ENCODE data around the gene SFI1. TPM values are rescaled to one million over a fixed set of nuclear protein-coding genes. Genes with fewer than 3 reads are reported as not detected.
A peak's percentile ranks its signal among the peaks of the same experiment; 100 is the strongest.
"Not testable (repeated sequence)": the region's sequence is repeated elsewhere in the genome, so short reads cannot be mapped to it uniquely, and the experiment has no call there.

SFI1 gene
- total RNA-seq, 3 donors from 2014 or later (not counting 1 experiment from before 2014, with no cell fraction given), result 208 to 225 (median 217) TPM

DNA sequence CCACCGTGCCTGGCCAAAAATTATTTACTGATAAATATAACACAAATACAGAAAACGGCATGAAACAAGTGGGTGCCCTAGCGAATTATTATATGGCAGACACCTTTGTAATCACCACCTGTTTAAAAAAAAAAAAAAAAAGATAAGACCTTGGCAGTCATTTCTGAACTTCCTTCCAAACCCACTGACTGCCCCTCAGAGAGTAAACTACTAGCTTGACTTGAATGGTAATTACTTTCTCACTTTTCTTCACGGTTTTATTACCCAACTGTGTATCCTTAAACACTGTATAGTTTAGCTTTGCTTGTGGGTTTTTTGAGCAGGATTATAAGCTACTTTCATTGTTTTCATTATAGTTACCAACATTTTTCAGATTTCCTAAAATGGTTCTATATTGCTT is 23.7 kb downstream of the SFI1 start:
- intact Hi-C loops (cut with micrococcal nuclease), result no loop called here
- H3K27me3 Mint-ChIP-seq (ENCODE audit: low read depth in 2 of 2), result no peaks in the 10 kb centered on the region
- DNase-seq (no peak), ATAC-seq (no peak)
- no peak overlapping the region for H3K4me3 ChIP-seq (ENCODE audit: low read length)
- peaks cover 8% of the 10 kb centered on the region for H3K36me3 ChIP-seq (ENCODE audit: control insufficient read depth, insufficient read depth, low read length)
- H3K36me3 Mint-ChIP-seq, result no peaks in the 10 kb centered on the region
- H3K27ac ChIP-seq (ENCODE audit: low read length), result no peak overlapping the region
- no peak overlapping the region for H3K4me3 Mint-ChIP-seq
- H3K27ac Mint-ChIP-seq, result peak overlapping the region; percentile 69 to 70
- no peak for TF ChIP-seq CTCF (IDR thresholded peaks at IDR 0.05)
- H3K9me3 ChIP-seq (ENCODE audit: control insufficient read depth, insufficient read depth, low read length), result no peaks in the 10 kb centered on the region
- H3K4me1 ChIP-seq (ENCODE audit: control insufficient read depth, insufficient read depth, low read length), result peaks cover 13% of the 10 kb centered on the region
- no peaks in the 10 kb centered on the region for H3K27me3 ChIP-seq (ENCODE audit: control insufficient read depth, insufficient read depth, low read length)
- no peaks in the 10 kb centered on the region for H3K9me3 Mint-ChIP-seq
- H3K4me1 Mint-ChIP-seq, result peaks cover 26 to 34% of the 10 kb centered on the region in 2 donors
- 93% methylated on average over 3 of the region's 4 CpGs for WGBS (ENCODE audit: insufficient coverage)

DNA sequence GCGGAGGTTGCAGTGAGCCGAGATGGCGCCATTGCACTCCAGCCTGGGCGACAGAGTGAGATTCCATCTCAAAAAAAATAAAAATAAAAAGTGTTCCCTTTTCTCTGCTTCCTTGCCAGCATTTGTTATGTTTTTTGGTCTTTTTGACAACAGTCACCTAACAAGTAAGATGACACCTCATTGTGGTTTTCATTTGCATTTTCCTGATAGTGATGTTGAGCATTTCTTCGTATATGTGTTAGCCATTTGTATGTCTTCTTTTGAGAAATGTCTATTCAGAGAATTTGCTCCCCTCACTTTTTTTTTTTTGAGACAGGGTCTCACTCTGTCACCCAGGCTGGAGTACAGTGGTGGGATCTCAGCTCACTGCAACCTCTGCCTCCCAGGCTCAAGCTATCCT is 27.8 kb downstream of the SFI1 start:
- H3K9me3 Mint-ChIP-seq; H3K36me3 ChIP-seq (ENCODE audit: control insufficient read depth, insufficient read depth, low read length); H3K36me3 Mint-ChIP-seq; H3K4me3 ChIP-seq (ENCODE audit: low read length); H3K9me3 ChIP-seq (ENCODE audit: control insufficient read depth, insufficient read depth, low read length); H3K27me3 Mint-ChIP-seq (ENCODE audit: low read depth in 2 of 2); H3K27me3 ChIP-seq (ENCODE audit: control insufficient read depth, insufficient read depth, low read length): not testable (repeated sequence)
- DNase-seq (peak in 1 of 2 donors; percentile 37), ATAC-seq (peak; percentile 73 to 85 (median 79))
- Mint-ChIP-seq H3K4me1 (peaks cover 28 to 29% of the 10 kb centered on the region in 2 donors), H3K27ac (peak overlapping the region; percentile 81 to 86), H3K4me3 (peak overlapping the region; percentile 77)
- 53% methylated on average over 5 of the region's 5 CpGs for WGBS (ENCODE audit: insufficient coverage)
- H3K27ac ChIP-seq (ENCODE audit: low read length), result peak overlapping the region; percentile 38
- intact Hi-C loops (cut with micrococcal nuclease), result loop anchor here (2.0 kb wide), 1 partner anchor 71 kb away; no protein-coding TSS in a partner anchor
- H3K4me1 ChIP-seq (ENCODE audit: control insufficient read depth, insufficient read depth, low read length), result peaks cover 13% of the 10 kb centered on the region

- H3K27me3 Mint-ChIP-seq (ENCODE audit: low read depth in 2 of 2), result no peaks in the 10 kb centered on the region
- WGBS (ENCODE audit: insufficient coverage), result 69% methylated on average over 5 of the region's 7 CpGs
- no peak for TF ChIP-seq CTCF (IDR thresholded peaks at IDR 0.05)
- H3K27ac Mint-ChIP-seq, result peak overlapping the region in 1 of 2 donors; percentile 81
- DNase-seq (peak in 1 of 2 donors; percentile 46), ATAC-seq (peak in 2 of 3 donors; percentile 25 to 44)
- H3K4me3 Mint-ChIP-seq, result peak overlapping the region; percentile 31
- Histone ChIP-seq H3K27me3 (ENCODE audit: control insufficient read depth, insufficient read depth, low read length) (no peaks in the 10 kb centered on the region), H3K4me3 (ENCODE audit: low read length) (no peak overlapping the region), H3K4me1 (ENCODE audit: control insufficient read depth, insufficient read depth, low read length) (peaks cover 13% of the 10 kb centered on the region), H3K9me3 (ENCODE audit: control insufficient read depth, insufficient read depth, low read length) (no peaks in the 10 kb centered on the region), H3K36me3 (ENCODE audit: control insufficient read depth, insufficient read depth, low read length) (peaks cover 7% of the 10 kb centered on the region), H3K27ac (ENCODE audit: low read length) (no peak overlapping the region)
- no peaks in the 10 kb centered on the region for H3K36me3 Mint-ChIP-seq
- H3K4me1 Mint-ChIP-seq, result peaks cover 31 to 40% of the 10 kb centered on the region in 2 donors
- H3K9me3 Mint-ChIP-seq, result no peaks in the 10 kb centered on the region
- intact Hi-C loops (cut with micrococcal nuclease), result loop anchor here (5.0 kb wide), 1 partner anchor 34 kb away; no protein-coding TSS in a partner anchor
These were observed 29.9 kb downstream of the SFI1 start for GRCh38 chr22:31526270-31526669.

DNA sequence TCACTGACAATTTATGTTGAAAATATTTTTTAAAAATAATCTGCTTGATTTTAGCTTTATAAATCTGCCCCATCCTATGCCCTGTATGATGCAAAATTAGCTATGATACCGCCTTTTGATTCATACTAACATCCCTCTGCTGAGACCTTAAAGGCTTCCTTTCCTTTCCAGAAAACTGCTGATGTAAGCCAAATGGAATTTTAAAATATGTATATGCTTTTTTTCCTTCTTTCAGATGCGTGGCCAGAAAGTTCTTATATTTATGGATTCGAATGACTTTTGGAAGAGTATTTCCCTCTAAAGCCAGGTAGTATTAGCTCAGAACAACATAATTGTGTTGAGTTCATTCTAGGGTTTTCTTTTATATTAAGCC is 34.5 kb downstream of the SFI1 start:
- ATAC-seq, result no peak
- H3K36me3 Mint-ChIP-seq, result no peaks in the 10 kb centered on the region
- 100% methylated on average over 1 of the region's 3 CpGs for WGBS (ENCODE audit: insufficient coverage)
- Histone ChIP-seq H3K4me3 (ENCODE audit: low read length) (no peak overlapping the region), H3K27me3 (ENCODE audit: control insufficient read depth, insufficient read depth, low read length) (no peaks in the 10 kb centered on the region), H3K4me1 (ENCODE audit: control insufficient read depth, insufficient read depth, low read length) (no peaks in the 10 kb centered on the region), H3K27ac (ENCODE audit: low read length) (no peak overlapping the region), H3K9me3 (ENCODE audit: control insufficient read depth, insufficient read depth, low read length) (no peaks in the 10 kb centered on the region), H3K36me3 (ENCODE audit: control insufficient read depth, insufficient read depth, low read length) (peaks cover 8% of the 10 kb centered on the region)
- TF ChIP-seq CTCF (IDR thresholded peaks at IDR 0.05), result no peak
- no peaks in the 10 kb centered on the region for H3K9me3 Mint-ChIP-seq
- intact Hi-C loops (cut with micrococcal nuclease), result no loop called here
- peak overlapping the region; percentile 64 to 77 for H3K27ac Mint-ChIP-seq
- no peak for DNase-seq
- H3K27me3 Mint-ChIP-seq (ENCODE audit: low read depth in 2 of 2), result no peaks in the 10 kb centered on the region
- H3K4me3 Mint-ChIP-seq, result no peak overlapping the region
- peaks cover 28 to 29% of the 10 kb centered on the region in 2 donors for H3K4me1 Mint-ChIP-seq

Data from natural killer cell (primary cell).